Measurements from ENCODE around the gene NPHS2. TPM values are rescaled to one million over a fixed set of nuclear protein-coding genes. Genes with fewer than 3 reads are reported as not detected.

Gene NPHS2
- total RNA-seq, 2 donors from 2014 or later, result not detected

DNA sequence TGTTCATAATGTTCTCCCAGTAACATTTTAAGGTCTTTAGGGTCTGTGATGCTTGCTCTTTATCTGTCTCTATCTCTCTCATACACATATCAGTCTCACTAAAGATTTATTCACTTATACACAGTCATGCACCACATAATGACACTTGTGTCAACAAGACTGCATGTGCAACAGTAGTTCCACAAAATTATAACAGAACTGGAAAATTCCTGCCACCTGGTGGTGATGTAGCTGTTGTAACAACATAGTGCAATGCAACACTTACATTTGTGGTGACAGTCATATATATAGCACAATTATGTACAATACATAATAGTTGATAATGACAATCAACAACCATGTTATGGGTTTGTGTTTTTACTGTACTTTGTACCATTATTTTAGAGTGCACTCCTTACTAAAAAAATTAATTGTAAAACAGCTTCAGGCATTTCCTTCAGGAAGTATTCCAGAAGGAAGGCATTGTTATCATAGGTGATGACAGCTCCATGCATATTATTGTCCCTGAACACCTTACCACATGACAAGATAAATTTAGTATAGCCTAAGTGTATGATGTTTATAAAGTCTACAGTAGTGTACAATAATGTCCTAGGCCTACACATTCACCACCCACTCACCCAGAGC lies 24.0 kb upstream of the NPHS2 start:
- Mint-ChIP-seq H3K36me3 (ENCODE audit: low read depth) (no peaks in the 10 kb centered on the region), H3K4me1 (no peaks in the 10 kb centered on the region), H3K27ac (no peak overlapping the region), H3K4me3 (no peak overlapping the region), H3K27me3 (ENCODE audit: insufficient read depth) (peaks cover 15% of the 10 kb centered on the region), H3K9me3 (peaks cover 15% of the 10 kb centered on the region)
- H3K4me1 ChIP-seq (ENCODE audit: control insufficient read depth, insufficient read depth, low read length), result no peaks in the 10 kb centered on the region
- H3K27ac ChIP-seq (ENCODE audit: low read depth, low read length), result no peak overlapping the region
- no peaks in the 10 kb centered on the region for H3K36me3 ChIP-seq (ENCODE audit: control insufficient read depth, insufficient read depth, low read length)
- H3K9ac ChIP-seq (ENCODE audit: extremely low read depth, low read length, poor library complexity, severe bottlenecking), result no peak overlapping the region
- peaks cover 4% of the 10 kb centered on the region for H3K27me3 ChIP-seq (ENCODE audit: control insufficient read depth, insufficient read depth, low read length, poor library complexity, severe bottlenecking)
- no peak overlapping the region for H3K4me3 ChIP-seq (ENCODE audit: low read length)
- TF ChIP-seq, protein P1, sequence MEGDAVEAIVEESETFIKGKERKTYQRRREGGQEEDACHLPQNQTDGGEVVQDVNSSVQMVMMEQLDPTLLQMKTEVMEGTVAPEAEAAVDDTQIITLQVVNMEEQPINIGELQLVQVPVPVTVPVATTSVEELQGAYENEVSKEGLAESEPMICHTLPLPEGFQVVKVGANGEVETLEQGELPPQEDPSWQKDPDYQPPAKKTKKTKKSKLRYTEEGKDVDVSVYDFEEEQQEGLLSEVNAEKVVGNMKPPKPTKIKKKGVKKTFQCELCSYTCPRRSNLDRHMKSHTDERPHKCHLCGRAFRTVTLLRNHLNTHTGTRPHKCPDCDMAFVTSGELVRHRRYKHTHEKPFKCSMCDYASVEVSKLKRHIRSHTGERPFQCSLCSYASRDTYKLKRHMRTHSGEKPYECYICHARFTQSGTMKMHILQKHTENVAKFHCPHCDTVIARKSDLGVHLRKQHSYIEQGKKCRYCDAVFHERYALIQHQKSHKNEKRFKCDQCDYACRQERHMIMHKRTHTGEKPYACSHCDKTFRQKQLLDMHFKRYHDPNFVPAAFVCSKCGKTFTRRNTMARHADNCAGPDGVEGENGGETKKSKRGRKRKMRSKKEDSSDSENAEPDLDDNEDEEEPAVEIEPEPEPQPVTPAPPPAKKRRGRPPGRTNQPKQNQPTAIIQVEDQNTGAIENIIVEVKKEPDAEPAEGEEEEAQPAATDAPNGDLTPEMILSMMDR (conservative IDR thresholded peaks at IDR 0.05), result peak; percentile 69
- no peak for DNase-seq
- H3K9me3 ChIP-seq (ENCODE audit: control insufficient read depth, low read length), result no peaks in the 10 kb centered on the region

DNA sequence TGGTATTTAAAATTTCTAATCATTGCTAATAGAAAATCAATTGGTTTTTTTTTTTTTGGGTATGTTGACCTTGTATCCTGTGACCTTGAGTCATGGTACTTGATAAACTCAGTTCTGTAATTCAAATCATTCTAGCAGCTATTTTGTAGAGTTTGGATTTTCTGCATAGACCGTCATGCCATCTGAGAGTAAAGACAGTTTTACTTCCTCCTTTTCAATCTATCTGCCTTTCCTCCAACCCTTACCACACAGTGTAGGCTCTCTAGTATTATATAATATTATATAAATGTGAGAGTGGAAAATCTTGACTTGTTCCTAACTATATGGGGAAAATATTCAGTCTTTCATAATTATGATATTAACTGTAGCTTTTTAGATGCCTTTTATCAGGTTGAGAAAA lies 22.9 kb upstream of the NPHS2 start:
- Histone ChIP-seq H3K36me3 (ENCODE audit: control insufficient read depth, insufficient read depth, low read length) (no peaks in the 10 kb centered on the region), H3K4me3 (ENCODE audit: low read length) (no peak overlapping the region), H3K4me1 (ENCODE audit: control insufficient read depth, insufficient read depth, low read length) (no peaks in the 10 kb centered on the region), H3K27ac (ENCODE audit: low read depth, low read length) (no peak overlapping the region), H3K9ac (ENCODE audit: extremely low read depth, low read length, poor library complexity, severe bottlenecking) (no peak overlapping the region), H3K9me3 (ENCODE audit: control insufficient read depth, low read length) (no peaks in the 10 kb centered on the region), H3K27me3 (ENCODE audit: control insufficient read depth, insufficient read depth, low read length, poor library complexity, severe bottlenecking) (peaks cover 4% of the 10 kb centered on the region)
- H3K4me1 Mint-ChIP-seq, result no peaks in the 10 kb centered on the region
- H3K27me3 Mint-ChIP-seq (ENCODE audit: insufficient read depth), result peaks cover 26% of the 10 kb centered on the region
- H3K9me3 Mint-ChIP-seq, result peaks cover 12% of the 10 kb centered on the region
- 86% methylated on average over 1 of the region's 1 CpG; no CpG with 5 or more reads in 1 of the 2 experiments for WGBS, 2 experiments (ENCODE audit: insufficient coverage in 1 of 2, insufficient read length in 1 of 2)
- TF ChIP-seq, protein P1 (conservative IDR thresholded peaks at IDR 0.05), result no peak
- no peak overlapping the region for H3K27ac Mint-ChIP-seq
- H3K4me3 Mint-ChIP-seq, result no peak overlapping the region
- H3K36me3 Mint-ChIP-seq (ENCODE audit: low read depth), result no peaks in the 10 kb centered on the region
- no peak for DNase-seq

DNA sequence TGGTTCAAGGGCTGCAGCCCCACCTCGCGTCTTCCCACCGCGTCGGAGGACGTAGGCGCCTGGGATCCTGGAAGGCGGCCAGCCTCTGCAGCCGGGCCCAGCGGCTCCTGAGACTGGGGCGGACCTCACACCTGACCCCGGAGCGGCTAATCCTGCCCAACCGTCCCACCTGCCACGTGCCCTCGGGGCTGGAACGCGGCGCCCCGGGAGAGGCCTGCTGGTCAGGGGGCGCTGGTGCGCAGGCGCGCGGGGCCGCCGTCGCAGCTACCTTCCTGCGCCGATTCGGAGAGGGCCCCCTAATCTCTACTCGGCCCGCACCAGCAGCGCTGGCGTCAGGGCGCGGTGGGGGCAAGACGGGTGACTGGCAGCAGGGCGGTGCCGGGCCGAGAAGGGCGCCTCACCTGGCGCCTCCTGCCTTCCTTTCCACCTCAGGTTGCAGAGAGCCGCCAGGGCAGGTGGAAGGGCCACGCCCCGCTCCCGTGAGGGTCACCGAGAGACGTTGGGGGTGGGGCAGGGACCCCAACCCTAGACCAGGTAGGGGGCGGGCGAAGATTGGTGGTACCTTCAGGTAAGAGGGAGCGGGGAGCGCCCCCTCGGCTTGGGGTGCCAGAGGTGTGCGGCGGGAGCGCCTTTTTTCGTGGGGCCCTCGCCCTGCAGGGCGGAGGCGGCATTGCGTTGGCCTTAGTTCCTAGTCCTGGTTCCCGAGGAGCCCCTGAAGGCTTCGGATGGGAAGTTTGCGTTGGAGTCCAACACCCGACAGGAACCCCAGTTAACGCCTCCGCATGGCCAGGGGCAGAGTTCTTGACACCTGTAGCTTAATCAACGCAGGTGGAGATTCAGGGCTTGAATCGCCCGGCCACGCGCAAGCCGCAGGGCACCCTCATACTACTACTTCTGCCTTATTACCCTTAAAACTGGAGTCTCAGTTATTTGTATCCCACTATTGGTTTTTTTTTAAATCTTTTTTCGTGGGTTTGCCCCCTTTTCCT lies 16.1 kb upstream of the NPHS2 start, which contains the start of gene TDRD5:
TDRD5 (plus strand) TSS at position 241 of the 989 bp plus-strand sequence. CDS start 784 bp downstream, outside the sequence.
- Histone ChIP-seq H3K27ac (ENCODE audit: low read depth, low read length) (no peak within 1 kb of the TSS), H3K27me3 (ENCODE audit: control insufficient read depth, insufficient read depth, low read length, poor library complexity, severe bottlenecking) (peaks cover 13% of the 10 kb centered on the region), H3K9ac (ENCODE audit: extremely low read depth, low read length, poor library complexity, severe bottlenecking) (no peak within 1 kb of the TSS), H3K9me3 (ENCODE audit: control insufficient read depth, low read length) (no peaks in the 10 kb centered on the region), H3K36me3 (ENCODE audit: control insufficient read depth, insufficient read depth, low read length) (no peaks in the 10 kb centered on the region), H3K4me3 (ENCODE audit: low read length) (no peak within 1 kb of the TSS), H3K4me1 (ENCODE audit: control insufficient read depth, insufficient read depth, low read length) (no peaks in the 10 kb centered on the region)
- peaks cover 85% of the 10 kb centered on the region for H3K27me3 Mint-ChIP-seq (ENCODE audit: insufficient read depth)
- 94 to 97% methylated on average over 16 to 75 of the region's 75 CpGs for WGBS, 2 experiments (ENCODE audit: insufficient coverage in 1 of 2, insufficient read length in 1 of 2)
- no peak within 1 kb of the TSS for H3K27ac Mint-ChIP-seq
- H3K9me3 Mint-ChIP-seq, result no peaks in the 10 kb centered on the region
- DNase-seq, result peak; percentile 83
- TF ChIP-seq, protein P1 (conservative IDR thresholded peaks at IDR 0.05), result peak; percentile 58
- H3K36me3 Mint-ChIP-seq (ENCODE audit: low read depth), result no peaks in the 10 kb centered on the region
- H3K4me1 Mint-ChIP-seq, result no peaks in the 10 kb centered on the region
- no peak within 1 kb of the TSS for H3K4me3 Mint-ChIP-seq

Data from endodermal cell (in vitro differentiated cells).